HEK293 (cell line): ENCODE measurements around the gene ABCB9.

Experiments used
- ATF2 ChIP-seq: fragments of 450-650 bp; formaldehyde crosslinking; IDR thresholded peaks from 2 replicates; pipeline ENCODE4 v1.5.1; 2016; ENCODE audit warnings: missing biosample characterization, missing genetic modification characterization, low read depth
- ELK4 ChIP-seq: IDR thresholded peaks from 2 replicates; pipeline ENCODE4 v1.6.1; 2011; ENCODE audit warnings: mild to moderate bottlenecking, low read depth, low read length, borderline replicate concordance
- GLI4 ChIP-seq: fragments of 450-650 bp; formaldehyde crosslinking; IDR thresholded peaks from 2 replicates; pipeline ENCODE4 v1.5.1; 2016; ENCODE audit warnings: missing biosample characterization, missing genetic modification characterization
- INSM2 ChIP-seq: fragments of 450-650 bp; formaldehyde crosslinking; IDR thresholded peaks from 2 replicates; pipeline ENCODE4 v1.5.1; 2016; ENCODE audit warnings: missing biosample characterization, missing genetic modification characterization
- SCRT2 ChIP-seq: fragments of 450-650 bp; formaldehyde crosslinking; IDR thresholded peaks from 2 replicates; pipeline ENCODE4 v1.5.1; 2016; ENCODE audit warnings: missing biosample characterization, missing genetic modification characterization
- SP7 ChIP-seq: fragments of 450-650 bp; formaldehyde crosslinking; IDR thresholded peaks from 2 replicates; pipeline ENCODE4 v1.5.1; 2016; ENCODE audit warnings: missing biosample characterization, missing genetic modification characterization
- YY2 ChIP-seq: fragments of 450-650 bp; formaldehyde crosslinking; IDR thresholded peaks from 2 replicates; pipeline ENCODE4 v1.5.1; 2016; ENCODE audit warnings: missing biosample characterization, missing genetic modification characterization
- ZBTB10 ChIP-seq: fragments of 450-650 bp; formaldehyde crosslinking; IDR thresholded peaks from 2 replicates; pipeline ENCODE4 v1.5.1; 2016; ENCODE audit warnings: missing biosample characterization, missing genetic modification characterization
- ZBTB20 ChIP-seq: fragments of 450-650 bp; formaldehyde crosslinking; IDR thresholded peaks from 2 replicates; pipeline ENCODE4 v1.5.1; 2016; ENCODE audit warnings: missing biosample characterization, missing genetic modification characterization
- ZFP41 ChIP-seq: fragments of 450-650 bp; formaldehyde crosslinking; IDR thresholded peaks from 2 replicates; pipeline ENCODE4 v1.5.1; 2016; ENCODE audit warnings: missing biosample characterization, missing genetic modification characterization, borderline replicate concordance
- ZNF10 ChIP-seq: fragments of 450-650 bp; formaldehyde crosslinking; IDR thresholded peaks from 2 replicates; pipeline ENCODE4 v1.5.1; 2017; ENCODE audit warnings: missing biosample characterization, missing genetic modification characterization
- ZNF133 ChIP-seq: fragments of 450-650 bp; formaldehyde crosslinking; IDR thresholded peaks from 2 replicates; pipeline ENCODE4 v1.5.1; 2016; ENCODE audit warnings: missing biosample characterization, missing genetic modification characterization
- ZNF138 ChIP-seq: fragments of 450-650 bp; formaldehyde crosslinking; IDR thresholded peaks from 2 replicates; pipeline ENCODE4 v1.5.1; 2016; ENCODE audit warnings: missing biosample characterization, missing genetic modification characterization, borderline replicate concordance
- ZNF140 ChIP-seq: fragments of 450-650 bp; formaldehyde crosslinking; IDR thresholded peaks from 2 replicates; pipeline ENCODE4 v1.5.1; 2016; ENCODE audit warnings: missing biosample characterization, missing genetic modification characterization
- ZNF16 ChIP-seq: fragments of 450-650 bp; formaldehyde crosslinking; IDR thresholded peaks from 2 replicates; pipeline ENCODE4 v1.5.1; 2016; ENCODE audit warnings: low read depth, missing biosample characterization, missing genetic modification characterization
- ZNF175 ChIP-seq: fragments of 450-650 bp; formaldehyde crosslinking; IDR thresholded peaks from 2 replicates; pipeline ENCODE4 v1.5.1; 2016; ENCODE audit warnings: missing biosample characterization, missing genetic modification characterization
- ZNF2 ChIP-seq: fragments of 450-650 bp; formaldehyde crosslinking; IDR thresholded peaks from 2 replicates; pipeline ENCODE4 v1.5.1; 2016; ENCODE audit warnings: missing biosample characterization, missing genetic modification characterization
- ZNF248 ChIP-seq: fragments of 450-650 bp; formaldehyde crosslinking; IDR thresholded peaks from 2 replicates; pipeline ENCODE4 v1.5.1; 2017; ENCODE audit warnings: missing biosample characterization, missing genetic modification characterization
- ZNF37A ChIP-seq: fragments of 450-650 bp; IDR thresholded peaks from 2 replicates; pipeline ENCODE4 v1.5.1; 2018; ENCODE audit warnings: missing biosample characterization, missing genetic modification characterization
- ZNF404 ChIP-seq: fragments of 450-650 bp; formaldehyde crosslinking; IDR thresholded peaks from 2 replicates; pipeline ENCODE4 v1.5.1; 2017; ENCODE audit warnings: missing biosample characterization, missing genetic modification characterization
- ZNF473 ChIP-seq: fragments of 450-650 bp; formaldehyde crosslinking; IDR thresholded peaks from 2 replicates; pipeline ENCODE4 v1.5.1; 2017; ENCODE audit warnings: missing biosample characterization, missing genetic modification characterization
- ZNF561 ChIP-seq: fragments of 450-650 bp; IDR thresholded peaks from 2 replicates; pipeline ENCODE4 v1.5.1; 2018; ENCODE audit warnings: missing biosample characterization, missing genetic modification characterization, borderline replicate concordance
- ZNF585B ChIP-seq: fragments of 450-650 bp; formaldehyde crosslinking; IDR thresholded peaks from 2 replicates; pipeline ENCODE4 v1.5.1; 2016; ENCODE audit warnings: missing biosample characterization, missing genetic modification characterization
- ZNF76 ChIP-seq: fragments of 450-650 bp; formaldehyde crosslinking; IDR thresholded peaks from 2 replicates; pipeline ENCODE4; 2016; ENCODE audit warnings: low read depth, missing biosample characterization, missing genetic modification characterization, borderline replicate concordance
- ZNF791 ChIP-seq: fragments of 450-650 bp; formaldehyde crosslinking; IDR thresholded peaks from 2 replicates; pipeline ENCODE4 v1.5.1; 2016; ENCODE audit warnings: missing biosample characterization, missing genetic modification characterization
- TF ChIP-seq, protein P1 (sequence below): sonication (generic); formaldehyde crosslinking; IDR thresholded peaks from 2 replicates; pipeline ENCODE4 v1.8.1; 2022; ENCODE audit warnings: mild to moderate bottlenecking, moderate library complexity, missing genetic modification reagents
- TF ChIP-seq, protein P2 (sequence below): fragments of 450-650 bp; formaldehyde crosslinking; IDR thresholded peaks from 2 replicates; pipeline ENCODE4 v1.5.1; 2016; ENCODE audit warnings: missing biosample characterization, missing genetic modification characterization
- TF ChIP-seq, protein P3 (sequence below): fragments of 450-650 bp; IDR thresholded peaks from 2 replicates; pipeline ENCODE4 v1.5.1; 2018; ENCODE audit warnings: missing biosample characterization, mild to moderate bottlenecking, missing genetic modification characterization

Gene ABCB9

GRCh38 chr12:122886851-122887818 lies 79.1 kb downstream of the ABCB9 start (continued):
- TF ChIP-seq, protein P1, sequence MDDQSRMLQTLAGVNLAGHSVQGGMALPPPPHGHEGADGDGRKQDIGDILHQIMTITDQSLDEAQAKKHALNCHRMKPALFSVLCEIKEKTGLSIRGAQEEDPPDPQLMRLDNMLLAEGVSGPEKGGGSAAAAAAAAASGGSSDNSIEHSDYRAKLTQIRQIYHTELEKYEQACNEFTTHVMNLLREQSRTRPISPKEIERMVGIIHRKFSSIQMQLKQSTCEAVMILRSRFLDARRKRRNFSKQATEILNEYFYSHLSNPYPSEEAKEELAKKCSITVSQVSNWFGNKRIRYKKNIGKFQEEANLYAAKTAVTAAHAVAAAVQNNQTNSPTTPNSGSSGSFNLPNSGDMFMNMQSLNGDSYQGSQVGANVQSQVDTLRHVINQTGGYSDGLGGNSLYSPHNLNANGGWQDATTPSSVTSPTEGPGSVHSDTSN (CRISPR knock-in tag): no peak
- TF ChIP-seq ZNF2 (tag by site-specific recombination) (0 out of 2 replicates have a peak, but pooled peaks have one; percentile 23), ZNF140 (tag by site-specific recombination) (no peak), ZBTB20 (tag by site-specific recombination) (no peak), ELK4 (no peak), ZNF473 (no peak), ZNF561 (tag by site-specific recombination) (peak; percentile 30; the same call in 1 of the 2 replicates), ZNF175 (tag by site-specific recombination) (no peak), ATF2 (no peak), ZNF133 (tag by site-specific recombination) (no peak), SP7 (tag by site-specific recombination) (peak; percentile 85), ZNF404 (tag by site-specific recombination) (no peak), ZNF138 (tag by site-specific recombination) (no peak), ZBTB10 (tag by site-specific recombination) (0 out of 2 replicates have a peak, but pooled peaks have one; percentile 37), ZNF37A (tag by site-specific recombination) (no peak), SCRT2 (peak; percentile 82), ZNF16 (no peak), ZFP41 (tag by site-specific recombination) (no peak), ZNF791 (tag by site-specific recombination) (no peak), ZNF10 (peak; percentile 66; the same call in 1 of the 2 replicates), INSM2 (tag by site-specific recombination) (no peak), ZNF76 (tag by site-specific recombination) (no peak), ZNF248 (no peak), ZNF585B (tag by site-specific recombination) (no peak), YY2 (no peak), GLI4 (tag by site-specific recombination) (no peak)
- TF ChIP-seq, protein P2, sequence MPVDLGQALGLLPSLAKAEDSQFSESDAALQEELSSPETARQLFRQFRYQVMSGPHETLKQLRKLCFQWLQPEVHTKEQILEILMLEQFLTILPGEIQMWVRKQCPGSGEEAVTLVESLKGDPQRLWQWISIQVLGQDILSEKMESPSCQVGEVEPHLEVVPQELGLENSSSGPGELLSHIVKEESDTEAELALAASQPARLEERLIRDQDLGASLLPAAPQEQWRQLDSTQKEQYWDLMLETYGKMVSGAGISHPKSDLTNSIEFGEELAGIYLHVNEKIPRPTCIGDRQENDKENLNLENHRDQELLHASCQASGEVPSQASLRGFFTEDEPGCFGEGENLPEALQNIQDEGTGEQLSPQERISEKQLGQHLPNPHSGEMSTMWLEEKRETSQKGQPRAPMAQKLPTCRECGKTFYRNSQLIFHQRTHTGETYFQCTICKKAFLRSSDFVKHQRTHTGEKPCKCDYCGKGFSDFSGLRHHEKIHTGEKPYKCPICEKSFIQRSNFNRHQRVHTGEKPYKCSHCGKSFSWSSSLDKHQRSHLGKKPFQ (tag by site-specific recombination): no peak
- TF ChIP-seq, protein P3, sequence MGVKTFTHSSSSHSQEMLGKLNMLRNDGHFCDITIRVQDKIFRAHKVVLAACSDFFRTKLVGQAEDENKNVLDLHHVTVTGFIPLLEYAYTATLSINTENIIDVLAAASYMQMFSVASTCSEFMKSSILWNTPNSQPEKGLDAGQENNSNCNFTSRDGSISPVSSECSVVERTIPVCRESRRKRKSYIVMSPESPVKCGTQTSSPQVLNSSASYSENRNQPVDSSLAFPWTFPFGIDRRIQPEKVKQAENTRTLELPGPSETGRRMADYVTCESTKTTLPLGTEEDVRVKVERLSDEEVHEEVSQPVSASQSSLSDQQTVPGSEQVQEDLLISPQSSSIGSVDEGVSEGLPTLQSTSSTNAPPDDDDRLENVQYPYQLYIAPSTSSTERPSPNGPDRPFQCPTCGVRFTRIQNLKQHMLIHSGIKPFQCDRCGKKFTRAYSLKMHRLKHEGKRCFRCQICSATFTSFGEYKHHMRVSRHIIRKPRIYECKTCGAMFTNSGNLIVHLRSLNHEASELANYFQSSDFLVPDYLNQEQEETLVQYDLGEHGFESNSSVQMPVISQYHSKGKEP (tag by site-specific recombination): no peak
